NCI-H2107 (cell line): ENCODE results near the gene CENPM.

Experiments
- DNase-seq: peaks from one replicate; lab custom pipeline; 2025; lab: John Stamatoyannopoulos, UW

CENPM gene

DNA sequence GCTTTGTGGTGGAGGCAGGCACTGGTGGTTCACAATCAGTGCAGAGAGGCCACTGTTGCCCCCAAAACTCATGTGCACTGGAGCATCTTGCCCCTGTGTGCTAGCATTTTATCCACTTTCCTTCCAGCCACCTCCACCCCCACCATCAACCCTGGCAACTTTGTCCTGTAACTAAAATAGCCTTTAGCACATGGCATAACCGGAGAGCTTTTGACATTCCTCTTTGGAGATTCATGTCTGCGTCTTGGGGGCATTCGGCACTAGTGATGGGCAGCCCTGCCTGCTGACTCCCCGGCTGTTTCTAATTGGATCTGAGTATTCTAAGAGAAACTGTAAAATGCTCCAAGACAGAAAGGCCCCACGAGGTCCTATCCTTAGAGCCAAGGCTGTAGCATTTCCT, 47.8 kb downstream of the CENPM start:
- no peak for DNase-seq

DNA sequence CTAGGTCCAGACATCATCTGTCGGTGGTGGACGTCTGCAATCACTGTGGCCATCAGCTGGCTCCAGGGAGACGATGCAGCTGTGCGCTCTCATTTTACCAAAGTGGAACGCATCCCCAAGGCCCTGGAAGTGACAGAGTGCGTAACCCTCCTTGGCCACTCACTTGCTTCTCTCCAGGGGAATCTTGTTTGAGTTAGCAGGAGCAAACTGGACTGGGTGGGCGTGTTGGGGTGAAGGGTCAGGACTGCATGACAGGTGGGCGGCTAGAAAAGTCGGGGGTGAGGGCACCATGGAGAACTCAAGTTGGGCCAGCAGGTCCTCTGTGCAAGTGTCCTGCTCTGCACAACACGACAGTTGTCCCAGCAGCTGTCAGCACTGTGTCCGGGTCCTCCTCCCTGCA, 48.3 kb downstream of the CENPM start:
- no peak for DNase-seq

DNA sequence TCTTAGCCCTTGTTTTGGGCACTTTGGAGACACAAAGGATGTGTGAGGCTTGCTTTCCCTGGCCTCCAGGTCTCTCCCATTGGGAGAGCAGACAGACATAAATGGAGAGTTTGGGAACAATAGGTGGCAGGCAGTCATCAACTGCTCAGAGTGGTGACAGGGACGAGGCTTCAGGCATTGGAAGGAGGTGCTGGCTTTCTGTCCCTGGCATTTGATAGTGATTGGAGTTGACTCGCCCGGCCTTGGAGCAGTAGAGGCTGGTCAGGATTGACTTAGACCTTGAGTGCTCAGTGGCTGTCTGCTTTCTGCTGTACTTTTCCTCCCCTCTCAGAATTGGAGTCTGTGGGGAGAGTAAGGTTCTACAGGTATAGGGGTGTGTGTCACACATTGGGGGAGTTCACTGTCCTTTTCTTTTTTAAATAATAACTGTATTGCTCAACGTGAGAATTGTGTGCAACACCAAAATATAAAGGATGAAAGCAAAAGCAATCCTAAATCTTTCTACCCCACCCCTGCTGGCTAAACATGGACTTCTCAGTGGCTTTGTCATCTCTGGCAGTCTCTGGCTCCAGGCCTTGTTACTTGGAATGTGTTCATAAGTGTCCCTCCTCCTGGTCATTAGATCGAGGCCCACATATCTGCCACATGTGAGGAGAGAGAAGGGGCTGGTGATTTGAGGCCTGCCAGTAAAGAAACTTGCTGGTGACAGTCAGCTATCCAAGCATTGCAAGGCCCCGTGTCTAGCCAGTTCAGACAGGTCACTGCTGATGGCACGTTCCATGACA, 53.2 kb downstream of the CENPM start:
- no peak for DNase-seq

DNA sequence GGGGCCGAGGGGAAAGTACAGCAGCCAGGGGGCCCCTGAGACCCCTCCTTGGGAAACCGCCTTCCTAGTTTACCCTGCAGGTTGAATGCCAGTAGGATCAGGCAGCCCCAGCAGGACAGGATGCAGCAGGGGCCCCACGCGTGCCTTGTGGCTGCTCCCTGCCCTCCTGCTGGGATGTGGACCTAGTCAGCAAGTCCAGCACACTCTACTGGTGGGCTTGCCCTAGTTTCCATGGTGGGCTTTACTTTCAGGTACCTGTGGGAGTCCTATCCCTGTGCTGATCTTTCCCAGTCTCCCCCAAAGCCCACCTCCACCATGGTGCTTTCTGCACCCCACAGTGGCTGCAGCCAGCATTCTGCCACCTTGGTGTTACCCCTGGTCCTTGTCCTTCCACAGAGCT, 54.2 kb downstream of the CENPM start:
- DNase-seq = no peak

DNA sequence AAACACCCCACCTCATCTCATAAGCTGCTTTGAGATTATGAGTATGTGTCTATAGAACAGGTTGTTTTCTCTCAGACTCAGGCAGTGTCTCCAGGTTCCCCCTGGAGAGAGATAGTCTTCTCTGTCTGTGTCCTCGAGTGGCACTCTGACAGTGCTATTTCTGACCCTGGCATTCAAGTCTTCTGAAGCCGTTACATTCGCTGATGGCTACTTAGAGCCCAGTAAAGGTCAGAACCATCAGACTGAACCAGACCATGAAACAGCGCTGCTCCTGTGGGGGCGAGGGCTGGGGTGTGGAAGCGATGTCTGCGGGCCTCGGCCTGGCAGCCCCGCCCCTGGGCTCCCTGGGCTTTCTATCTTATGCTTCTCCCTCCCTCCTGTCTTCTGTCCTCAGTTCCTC, 55.5 kb downstream of the CENPM start:
- no peak for DNase-seq
